Stimulated activated naive CD8-positive, alpha-beta T cell treated with anti-CD3 and anti-CD28 coated beads, Interleukin-15, Interleukin-2, amounts not matched to agents 100 U/mL and 50 U/mL, for 24 hours (primary cell): ENCODE measurements around the gene ADH1C.
"Not testable (repeated sequence)": the region's sequence is repeated elsewhere in the genome, so short reads cannot be mapped to it uniquely, and the experiment has no call there.

ENCODE experiments used
- ATAC-seq: fragments of 150-1000 bp; cut with Tn5 transposase; one replicate; pipeline ENCODE4 v1.10.0; 2021
- DNase-seq: peaks from one replicate; pipeline ENCODE4 v3.0.0; 2021

Gene ADH1C

DNA sequence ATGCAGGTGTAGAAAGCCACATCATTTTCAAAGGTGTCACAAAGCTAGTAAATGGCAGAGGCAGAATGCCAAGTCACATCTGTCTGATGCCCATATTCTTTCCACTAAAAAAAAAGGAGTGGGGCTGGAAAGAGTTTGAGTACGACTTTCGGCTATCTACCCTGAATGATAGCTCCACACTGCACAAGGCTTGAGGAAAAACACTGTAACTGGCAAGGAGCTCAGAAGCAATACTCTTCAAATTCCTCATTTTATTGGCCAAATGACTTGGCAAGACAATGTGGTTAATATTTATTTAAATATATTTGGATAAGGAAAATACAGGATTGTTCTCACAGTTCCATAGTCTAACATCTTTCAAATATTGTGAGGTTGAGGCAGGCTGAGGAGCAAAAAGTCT, 5.4 kb upstream of the ADH1C start:
- no peak for DNase-seq
- ATAC-seq: no peak

DNA sequence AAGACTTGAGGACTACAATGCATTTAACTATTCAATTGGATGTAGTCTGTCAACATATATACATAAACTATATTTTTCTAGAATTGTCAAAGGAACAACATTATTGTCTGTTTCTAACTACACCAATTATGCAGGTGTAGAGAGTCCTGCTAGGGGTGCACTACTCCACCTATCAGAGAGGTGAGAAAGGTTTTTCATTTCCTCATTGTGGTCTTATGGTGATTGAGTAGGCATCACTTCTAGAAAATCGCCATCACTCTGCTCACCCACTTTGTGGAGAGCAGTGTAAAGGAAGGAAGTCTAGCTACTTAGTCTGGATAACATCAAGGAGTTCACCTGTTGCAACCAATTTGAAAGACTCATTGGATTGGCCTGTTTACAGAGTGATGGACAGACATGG, 4.4 kb upstream of the ADH1C start:
- ATAC-seq: no peak

GRCh38 chr4:99356149-99356548, 3.6 kb upstream of the ADH1C start:
- not testable (repeated sequence) for ATAC-seq, DNase-seq

More for the DNA sequence above, 4.4 kb upstream of the ADH1C start:
- DNase-seq: no peak

GRCh38 chr4:99351487-99351886, 1.1 kb downstream of the ADH1C start:
- ATAC-seq (no peak), DNase-seq (no peak)

DNA sequence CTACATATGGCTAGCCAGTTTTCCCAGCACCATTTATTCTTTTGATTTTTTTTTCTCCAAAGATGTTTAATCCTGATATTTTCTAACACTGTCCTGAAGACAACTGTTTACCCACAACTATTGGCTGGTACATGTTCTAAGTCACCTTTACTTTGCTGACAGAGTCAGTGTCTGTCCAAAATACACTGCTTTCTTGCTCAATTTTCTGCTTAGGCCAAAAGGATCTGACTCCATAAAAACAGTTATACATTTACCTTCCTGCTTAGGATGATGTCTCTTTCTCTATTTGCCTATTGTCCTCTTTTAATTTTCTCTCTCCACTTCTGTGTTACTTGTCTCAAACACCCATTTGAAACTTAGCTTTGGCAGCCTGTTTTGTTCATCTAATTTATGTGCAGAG, 3.2 kb downstream of the ADH1C start:
- DNase-seq (no peak), ATAC-seq (no peak)

DNA sequence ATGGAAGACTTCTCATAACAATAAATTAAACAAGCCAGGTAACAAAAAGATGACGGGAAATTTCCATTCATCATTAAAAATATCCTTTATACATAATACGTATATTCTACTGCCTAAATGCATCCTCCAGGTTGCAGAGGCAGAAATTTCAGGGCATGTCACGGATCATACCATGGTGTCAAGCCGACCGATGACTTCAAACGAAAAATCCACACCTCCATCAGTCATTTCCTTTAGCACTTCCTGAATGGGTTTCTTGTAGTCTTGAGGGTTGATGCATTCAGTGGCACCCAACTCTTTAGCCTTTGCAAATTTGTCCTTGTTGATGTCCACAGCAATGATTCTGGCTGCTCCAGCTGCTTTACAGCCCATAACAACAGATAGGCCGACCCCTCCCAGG, 9.9 kb downstream of the ADH1C start:
- ATAC-seq, DNase-seq: not testable (repeated sequence)

DNA sequence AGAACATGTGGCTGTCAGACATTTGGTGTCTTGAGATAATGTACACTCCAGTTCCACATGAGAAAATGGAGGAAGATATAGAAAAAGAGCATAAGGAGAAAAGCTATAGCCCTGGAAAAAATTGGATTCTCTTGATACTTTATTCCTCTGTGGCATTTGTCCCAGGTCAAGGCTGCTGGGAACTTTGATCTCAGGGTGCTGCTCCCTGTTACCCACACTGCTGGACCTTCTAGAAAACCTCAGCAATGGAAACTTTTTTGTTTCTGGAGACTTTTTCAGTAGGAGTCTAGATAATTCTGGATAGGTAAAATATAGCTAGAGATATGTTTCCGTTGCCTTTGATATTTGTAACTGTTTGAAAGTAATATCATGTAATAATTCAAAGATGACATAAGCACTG, 11.1 kb downstream of the ADH1C start:
- ATAC-seq: no peak

GRCh38 chr4:99339172-99339571, 13.4 kb downstream of the ADH1C start:
- ATAC-seq (no peak), DNase-seq (no peak)

More for the DNA sequence above, 11.1 kb downstream of the ADH1C start:
- DNase-seq: no peak

GRCh38 chr4:99336553-99336952, 16.0 kb downstream of the ADH1C start:
- no peak for DNase-seq
- ATAC-seq: no peak

DNA sequence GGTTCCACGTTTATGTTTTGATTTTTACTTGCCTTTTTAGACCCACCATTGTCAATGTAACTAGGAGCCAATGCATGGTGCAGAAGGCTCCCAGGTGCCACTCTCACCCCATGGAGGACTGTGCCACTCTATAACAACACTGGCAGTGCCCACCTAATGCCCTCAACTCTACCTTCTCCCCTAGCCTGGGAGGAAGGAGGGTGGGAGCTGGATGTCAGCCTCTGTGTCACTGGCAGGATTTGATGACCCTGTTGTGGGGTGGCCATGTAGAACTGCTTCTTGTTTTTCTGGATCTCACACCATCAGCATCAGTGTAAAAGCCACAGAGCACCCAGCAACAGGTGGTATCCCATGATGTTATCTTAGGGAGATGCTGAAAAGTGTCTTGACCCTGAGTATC, 17.7 kb downstream of the ADH1C start:
- ATAC-seq: no peak

GRCh38 chr4:99330648-99331047, 21.9 kb downstream of the ADH1C start:
- ATAC-seq: no peak
- DNase-seq: no peak

More for the DNA sequence above, 17.7 kb downstream of the ADH1C start:
- DNase-seq: no peak

- DNase-seq (no peak), ATAC-seq (no peak)
Measured at GRCh38 chr4:99329876-99330275, 22.7 kb downstream of the ADH1C start.

- ATAC-seq: no peak
- no peak for DNase-seq
Measured at GRCh38 chr4:99324979-99325378, 27.6 kb downstream of the ADH1C start.

DNA sequence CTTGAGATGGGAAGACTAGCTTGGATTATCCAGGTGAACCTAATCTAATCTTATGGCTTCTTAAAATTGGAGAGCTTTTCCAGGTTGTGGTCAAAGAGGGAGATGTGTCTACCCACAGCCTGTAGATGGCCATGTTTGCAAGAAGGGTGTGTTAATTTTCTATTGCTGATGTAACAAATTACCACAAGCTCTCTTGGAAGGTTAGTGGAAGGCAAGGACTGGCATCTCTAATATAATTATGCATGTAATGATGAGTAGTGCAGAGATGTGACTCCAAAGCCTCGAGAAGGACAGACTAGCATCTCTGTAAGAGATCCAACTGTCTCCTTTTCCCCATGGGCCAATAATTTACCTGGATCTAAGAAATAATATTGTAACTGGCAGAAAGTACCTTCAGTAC, 28.2 kb downstream of the ADH1C start:
- no peak for ATAC-seq
- DNase-seq: no peak

GRCh38 chr4:99323756-99324155, 28.8 kb downstream of the ADH1C start:
- DNase-seq (no peak), ATAC-seq (no peak)

DNA sequence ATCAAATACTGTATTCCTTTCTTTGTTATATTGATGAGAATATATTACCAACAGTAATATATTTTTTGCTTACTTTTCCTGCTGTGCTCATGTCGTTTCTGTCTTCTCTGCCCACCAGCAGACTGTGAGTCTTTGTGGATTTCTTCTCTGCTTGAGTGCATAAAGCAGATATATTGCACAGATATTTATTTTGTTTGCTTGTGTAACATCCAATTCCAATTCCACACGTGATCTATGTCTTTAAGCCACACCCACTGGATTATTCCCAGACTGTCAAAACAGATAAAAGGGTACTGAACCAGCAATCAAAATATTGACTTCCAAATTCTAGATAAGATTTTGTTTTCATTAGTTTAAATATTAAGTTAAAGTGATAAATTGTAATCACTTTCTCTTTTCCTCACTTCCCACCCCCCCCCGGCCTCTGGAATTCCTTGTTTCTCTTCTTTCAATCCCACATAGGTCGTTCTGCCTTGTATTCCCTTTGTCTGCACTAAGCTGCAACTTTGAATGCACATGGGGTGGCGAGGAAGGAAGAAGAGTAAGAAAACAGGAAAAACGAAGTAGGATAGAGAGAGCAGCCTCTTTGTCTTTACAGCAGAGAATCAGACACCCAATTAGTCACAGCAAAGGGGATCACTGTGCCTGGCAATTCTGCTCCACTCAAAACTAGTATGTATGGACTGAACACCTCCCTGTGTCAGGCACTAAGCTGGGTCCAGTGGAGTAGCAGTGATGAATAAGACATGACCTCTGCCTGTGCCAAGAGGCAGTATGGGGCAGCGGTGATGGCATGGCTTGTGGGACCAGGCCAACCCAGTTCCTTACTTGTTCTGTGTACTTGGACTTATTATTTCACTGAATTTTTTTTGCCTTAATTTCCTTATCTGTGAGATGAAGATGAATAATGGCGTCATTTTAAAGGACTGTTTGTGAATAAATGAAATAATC, 31.0 kb downstream of the ADH1C start, which contains the start of gene ADH1B:
ADH1B (minus strand) TSS at position 161 of the 951 bp plus-strand sequence; CDS start at position 91, 70 bp downstream.
- no peak for ATAC-seq
- no peak for DNase-seq

- ATAC-seq, DNase-seq: not testable (repeated sequence)
Measured at GRCh38 chr4:99317811-99318210, 34.7 kb downstream of the ADH1C start.

- DNase-seq: no peak
- ATAC-seq: no peak
Measured at GRCh38 chr4:99317354-99317753, 35.2 kb downstream of the ADH1C start.

GRCh38 chr4:99315839-99316238, 36.7 kb downstream of the ADH1C start:
- DNase-seq (no peak), ATAC-seq (no peak)

- no peak for DNase-seq
Measured at GRCh38 chr4:99314211-99314610, 38.3 kb downstream of the ADH1C start.

DNA sequence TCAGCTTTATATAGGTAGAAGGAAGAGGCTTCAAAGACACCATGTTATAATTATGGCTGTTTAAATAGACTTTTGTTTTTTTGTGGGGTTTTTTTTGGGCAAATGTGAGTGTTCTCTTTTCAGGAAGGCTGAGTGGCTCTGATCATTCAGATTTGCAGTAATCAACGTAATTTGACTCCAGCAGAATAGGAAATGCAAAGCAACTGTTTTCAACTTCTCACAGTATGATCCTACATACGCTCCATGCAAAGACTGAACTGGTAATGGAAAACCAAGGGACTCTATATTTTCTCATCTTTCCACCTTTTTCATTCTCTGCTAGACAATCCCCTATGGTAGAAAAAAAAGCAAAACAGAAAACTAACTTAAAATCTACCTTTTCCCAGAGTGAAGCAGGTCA, 42.2 kb downstream of the ADH1C start:
- DNase-seq (no peak), ATAC-seq (no peak)

More at GRCh38 chr4:99314211-99314610, 38.3 kb downstream of the ADH1C start:
- no peak for ATAC-seq

GRCh38 chr4:99305638-99306400, 46.7 kb downstream of the ADH1C start:
- ATAC-seq (no peak), DNase-seq (no peak)
